Psoas muscle (tissue), 8 donors: ENCODE data around the gene ANKRD11. TPM values are rescaled to one million over a fixed set of nuclear protein-coding genes. Genes with fewer than 3 reads are reported as not detected.

Source experiments
- ATAC-seq, 4 donors: fragments of 200-7000 bp; cut with Tn5 transposase; one replicate each; pipeline ENCODE4 v1.9.1; 2020; ENCODE audit warnings: moderate library complexity in 3 of 4, mild to moderate bottlenecking in 2 of 4
- DNase-seq, 2 donors: peaks; one replicate each; pipeline ENCODE4 v3.0.0-alpha.2; 2020
- H3K27ac ChIP-seq: fragments of 200-600 bp; one replicate; pipeline ENCODE4 v1.8.0; 2022
- H3K27me3 ChIP-seq, 3 donors: fragments of 200-600 bp in 1 of 3; one replicate each; pipeline versions ENCODE4 v1.6.1 to v1.8.0; 2013 to 2022; ENCODE audit warnings: low read length in 2 of 3, mild to moderate bottlenecking in 2 of 3, moderate library complexity in 1 of 3; ENCODE audit not compliant: insufficient read depth in 3 of 3
- H3K36me3 ChIP-seq, 2 donors: fragments of 200-600 bp in 1 of 2; one replicate each; pipeline versions ENCODE4 v1.6.1 to v1.8.0; 2013 to 2022; ENCODE audit warnings: low read depth in 1 of 2, mild to moderate bottlenecking in 1 of 2, moderate library complexity in 1 of 2; ENCODE audit not compliant: insufficient read depth in 1 of 2
- H3K4me1 ChIP-seq: fragments of 200-600 bp; one replicate; pipeline ENCODE4 v1.8.0; 2022
- H3K4me3 ChIP-seq: fragments of 200-600 bp; one replicate; pipeline ENCODE4 v1.8.0; 2022; ENCODE audit warnings: mild to moderate bottlenecking
- H3K9me3 ChIP-seq: fragments of 200-600 bp; one replicate; pipeline ENCODE4 v1.8.0; 2022
- WGBS, 3 donors: extraction: QIAGEN DNeasy Blood & Tissue Kit; methylation state at CpG; one replicate each; pipeline versions ENCODE4 v1.1.6 to v1.1.7; 2013; 5-methylcytosine and 5-hydroxymethylcytosine counted together
- intact Hi-C, 2 donors: fragments of 100-400 bp; cut with DNase I; formaldehyde crosslinking; loops; one replicate each; pipeline versions ENCODE4 v1.11.0 to v1.14.2; 2022
- polyA plus RNA-seq, 3 donors: library from polyadenylated mRNA; stranded (reverse); fragments of 200-250 nt; gene quantifications; one replicate each; pipeline ENCODE4 v1.2.3, GENCODE V29; 2013
- total RNA-seq, 4 donors: library from RNA; stranded (reverse); fragmentation: NEBNext Ultra II Directional in 2 of 4; extraction: Animal tissue kit (Norgen Biotek cat#: 25700) in 2 of 4; gene quantifications; one replicate each; pipeline versions ENCODE4 v1.2.1 to v1.2.4, GENCODE V29; 2021 to 2023
- TF ChIP-seq, protein P1 (sequence below): fragments of 200-600 bp; IDR thresholded peaks from one replicate; pipeline ENCODE4 v1.8.0; 2022; ENCODE audit warnings: antibody characterized with exemption
- donor health status: healthy with polysubstance abuse.
- donor health status: DM: no; HTN: no; CAD: no; lungs with moderate emphysema.
- donor health status: Bipolar disorder and iron deficiency.
- donor health status: healthy.
- donor health status: DM: yes; HTN: yes; CAD: no.
- donor health status: DM: no; HTN: no; CAD: no.
- donor health status: DM: no; HTN: no; CAD: no.
- donor health status: DM: yes; HTN: yes; CAD: no.

Gene ANKRD11
- total and polyA plus RNA-seq, 7 donors = 22.3 to 72.8 (median 57.2) TPM

DNA sequence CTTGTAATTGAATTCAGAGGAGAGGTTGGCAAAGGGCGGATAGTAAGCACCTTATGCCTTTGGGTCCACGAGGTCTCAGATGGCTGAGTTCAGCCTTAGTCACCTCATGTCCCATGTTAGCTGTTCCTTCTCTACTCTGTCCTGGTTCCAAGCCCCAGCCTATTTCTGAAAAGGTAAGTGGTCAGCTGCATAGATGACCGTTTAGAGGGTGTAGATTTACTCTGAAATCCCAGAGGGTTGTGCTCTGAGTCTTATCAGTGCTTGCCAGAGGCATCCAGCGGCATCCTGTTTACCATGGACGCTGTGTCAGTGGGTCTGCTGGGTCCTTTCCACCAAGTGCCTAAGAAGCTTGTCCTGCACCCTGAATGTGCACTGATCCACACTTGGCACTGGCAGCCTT is 271.0 kb downstream of the ANKRD11 start:
- no peak overlapping the region for H3K4me3 ChIP-seq
- peaks cover 3 to 46% of the 10 kb centered on the region in 2 donors for H3K36me3 ChIP-seq
- no peaks in the 10 kb centered on the region for H3K27me3 ChIP-seq
- DNase-seq = no peak
- TF ChIP-seq, protein P1, sequence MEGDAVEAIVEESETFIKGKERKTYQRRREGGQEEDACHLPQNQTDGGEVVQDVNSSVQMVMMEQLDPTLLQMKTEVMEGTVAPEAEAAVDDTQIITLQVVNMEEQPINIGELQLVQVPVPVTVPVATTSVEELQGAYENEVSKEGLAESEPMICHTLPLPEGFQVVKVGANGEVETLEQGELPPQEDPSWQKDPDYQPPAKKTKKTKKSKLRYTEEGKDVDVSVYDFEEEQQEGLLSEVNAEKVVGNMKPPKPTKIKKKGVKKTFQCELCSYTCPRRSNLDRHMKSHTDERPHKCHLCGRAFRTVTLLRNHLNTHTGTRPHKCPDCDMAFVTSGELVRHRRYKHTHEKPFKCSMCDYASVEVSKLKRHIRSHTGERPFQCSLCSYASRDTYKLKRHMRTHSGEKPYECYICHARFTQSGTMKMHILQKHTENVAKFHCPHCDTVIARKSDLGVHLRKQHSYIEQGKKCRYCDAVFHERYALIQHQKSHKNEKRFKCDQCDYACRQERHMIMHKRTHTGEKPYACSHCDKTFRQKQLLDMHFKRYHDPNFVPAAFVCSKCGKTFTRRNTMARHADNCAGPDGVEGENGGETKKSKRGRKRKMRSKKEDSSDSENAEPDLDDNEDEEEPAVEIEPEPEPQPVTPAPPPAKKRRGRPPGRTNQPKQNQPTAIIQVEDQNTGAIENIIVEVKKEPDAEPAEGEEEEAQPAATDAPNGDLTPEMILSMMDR = no peak
- peaks cover 32% of the 10 kb centered on the region for H3K4me1 ChIP-seq
- WGBS, 3 donors = 60 to 66% (median 62%) methylated on average over 5 of the region's 5 CpGs
- H3K27ac ChIP-seq = no peak overlapping the region
- no peaks in the 10 kb centered on the region for H3K9me3 ChIP-seq
- ATAC-seq = no peak
- intact Hi-C loops = loop anchor here (5.0 to 10.0 kb wide), 4 partner anchors 47 to 407 kb away; partner anchors contain the start of genes ACSF3 (in 1 of the 2), APRT (in 1 of the 2) and CDH15 (in 1 of the 2)

Other genes starting within 250 kb of the ANKRD11 start
- gene SPG7, start 17.8 kb upstream of the ANKRD11 start, total RNA-seq = 10 to 100 TPM; 66.8 to 92.3 (median 87.3) TPM
- gene SPG7, start 17.8 kb upstream of the ANKRD11 start, polyA plus RNA-seq = 10 to 100 TPM; 57.5 to 95.3 (median 79.3) TPM
- gene RPL13, start 70.1 kb upstream of the ANKRD11 start, total RNA-seq = 1,000 to 10,000 TPM; 1,039 to 1,769 (median 1,553) TPM
- gene RPL13, start 70.1 kb upstream of the ANKRD11 start, polyA plus RNA-seq = 1,000 to 10,000 TPM; 2,989 to 7,334 (median 5,467) TPM
- not detected for gene CPNE7, start 85.2 kb upstream of the ANKRD11 start, total RNA-seq
- gene CPNE7, start 85.2 kb upstream of the ANKRD11 start, polyA plus RNA-seq = under 1 TPM in 2 of 3 donors, not detected in 1; 0.08 to 0.21 TPM
- gene DPEP1, start 123.1 kb upstream of the ANKRD11 start, total RNA-seq = not detected
- gene DPEP1, start 123.1 kb upstream of the ANKRD11 start, polyA plus RNA-seq = under 1 TPM in 2 of 3 donors, not detected in 1; 0.04 to 0.16 TPM
- 10 to 100 TPM; 42.2 to 49.9 (median 45.9) TPM for gene CHMP1A, start 167.1 kb upstream of the ANKRD11 start, total RNA-seq
- 10 to 100 TPM; 49.9 to 91.9 (median 68.2) TPM for gene CHMP1A, start 167.1 kb upstream of the ANKRD11 start, polyA plus RNA-seq
- 1 to 10 TPM; 1.2 to 3.0 (median 2.5) TPM for gene SPATA33, start 167.3 kb upstream of the ANKRD11 start, total RNA-seq
- 1 to 10 TPM; 2.3 to 8.2 (median 4.8) TPM for gene SPATA33, start 167.3 kb upstream of the ANKRD11 start, polyA plus RNA-seq
- 10 to 100 TPM; 23.0 to 33.5 (median 28.7) TPM for gene CDK10, start 196.1 kb upstream of the ANKRD11 start, total RNA-seq
- gene CDK10, start 196.1 kb upstream of the ANKRD11 start, polyA plus RNA-seq = 10 to 100 TPM; 31.5 to 47.8 (median 35.6) TPM
- 1 to 10 TPM in 3 of 4 donors, under 1 TPM in 1; 0.56 to 1.8 (median 1.4) TPM for gene SPATA2L, start 211.1 kb upstream of the ANKRD11 start, total RNA-seq
- 1 to 10 TPM; 1.0 to 5.9 (median 1.3) TPM for gene SPATA2L, start 211.1 kb upstream of the ANKRD11 start, polyA plus RNA-seq
- 1 to 10 TPM; 3.7 to 7.0 (median 5.6) TPM for gene VPS9D1, start 230.3 kb upstream of the ANKRD11 start, total RNA-seq
- gene VPS9D1, start 230.3 kb upstream of the ANKRD11 start, polyA plus RNA-seq = 10 to 100 TPM in 1 of 3 donors, 1 to 10 TPM in 2; 4.0 to 10.3 (median 5.2) TPM
- 10 to 100 TPM; 11.5 to 13.6 (median 11.7) TPM for gene ZNF276, start 231.0 kb upstream of the ANKRD11 start, total RNA-seq
- gene ZNF276, start 231.0 kb upstream of the ANKRD11 start, polyA plus RNA-seq = 10 to 100 TPM in 1 of 3 donors, 1 to 10 TPM in 2; 7.6 to 11.1 (median 9.9) TPM